H1 (cell line): ENCODE results near the gene EML4. TPM values are rescaled to one million over a fixed set of nuclear protein-coding genes. Genes with fewer than 3 reads are reported as not detected.

Source experiments
- CTCF ChIA-PET: fragments of 300-600 bp; sonication (Branson Sonifier 250); formaldehyde crosslinking; loops from one replicate; lab custom pipeline; 2021; ENCODE audit not compliant: partially characterized antibody; lab: Charles Lee
- POLR2A ChIA-PET: fragments of 300-600 bp; sonication (Branson Sonifier 250); formaldehyde crosslinking; loops from one replicate; lab custom pipeline; 2021; ENCODE audit warnings: inconsistent platforms; ENCODE audit not compliant: partially characterized antibody; lab: Charles Lee
- DNase-seq, 2 experiments: peaks; one replicate each; pipeline versions ENCODE4 v3.0.0 to v3.0.0-alpha.2; 2010 to 2022; ENCODE audit warnings: low spot score in 2 of 2, low read depth in 1 of 2, mixed read lengths in 1 of 2
- FAIRE-seq: peaks from 2 replicates; lab custom pipeline; 2011; peaks lifted over from hg19 to GRCh38; lab: Jason Lieb, UNC
- H2AFZ ChIP-seq: 2 replicates; pipeline ENCODE4 v1.8.1; 2012; ENCODE audit warnings: low read length, inconsistent platforms
- H2AK5ac ChIP-seq: 2 replicates; pipeline ENCODE4 v1.6.1; 2013; ENCODE audit warnings: low read depth, low read length
- H2BK120ac ChIP-seq: replicated peaks from 2 replicates; pipeline ENCODE3; 2013; ENCODE audit warnings: low read depth, low read length, inconsistent platforms
- H2BK12ac ChIP-seq: 2 replicates; pipeline ENCODE4 v1.6.1; 2013; ENCODE audit warnings: low read depth, low read length
- H2BK15ac ChIP-seq: 2 replicates; pipeline ENCODE4 v1.6.1; 2013; ENCODE audit warnings: low read length
- H2BK20ac ChIP-seq: 2 replicates; pipeline ENCODE4 v1.6.1; 2013; ENCODE audit warnings: low read length
- H2BK5ac ChIP-seq: 2 replicates; pipeline ENCODE4 v1.6.1; 2013; ENCODE audit warnings: low read depth, low read length
- H3K14ac ChIP-seq: 2 replicates; pipeline ENCODE4 v1.6.1; 2013; ENCODE audit warnings: inconsistent platforms; ENCODE audit not compliant: insufficient read length
- H3K18ac ChIP-seq: 2 replicates; pipeline ENCODE4 v1.6.1; 2013; ENCODE audit warnings: low read length; ENCODE audit errors: extremely low read depth
- H3K23ac ChIP-seq: 2 replicates; pipeline ENCODE4 v1.6.1; 2013; ENCODE audit warnings: inconsistent platforms; ENCODE audit not compliant: insufficient read length
- H3K23me2 ChIP-seq: 2 replicates; pipeline ENCODE4 v1.6.1; 2013; ENCODE audit warnings: low read depth, low read length
- H3K27ac ChIP-seq: 2 replicates; pipeline ENCODE4 v1.6.1; 2011; ENCODE audit warnings: low read depth, low read length, inconsistent platforms
- H3K27me3 ChIP-seq, 4 experiments: replicated peaks in 1 of 4; 1 replicate in 1 of 4; 2 replicates in 3 of 4; pipeline versions ENCODE4 v1.6.1 to v1.8.1; 2011 to 2013; ENCODE audit warnings: low read length in 3 of 4, mild to moderate bottlenecking in 3 of 4, inconsistent platforms in 2 of 4, mixed read lengths in 2 of 4, moderate library complexity in 1 of 4; ENCODE audit not compliant: control insufficient read depth in 3 of 4, insufficient read depth in 3 of 4; ENCODE audit errors: extremely low read depth in 1 of 4
- H3K36me3 ChIP-seq, 4 experiments: 2 replicates each; pipeline versions ENCODE4 v1.6.1 to v1.8.1; 2011 to 2013; ENCODE audit warnings: mild to moderate bottlenecking in 4 of 4, low read length in 3 of 4, moderate library complexity in 2 of 4, control low read depth in 1 of 4, inconsistent platforms in 1 of 4; ENCODE audit not compliant: insufficient read depth in 4 of 4, control insufficient read depth in 2 of 4
- H3K4ac ChIP-seq: replicated peaks from 2 replicates; pipeline ENCODE3; 2013; ENCODE audit warnings: low read length, low read depth, mixed read lengths, inconsistent platforms; ENCODE audit not compliant: insufficient read length
- H3K4me1 ChIP-seq, 4 experiments: replicated peaks in 1 of 4; 1 replicate in 1 of 4; 2 replicates in 3 of 4; pipeline versions ENCODE4 v1.6.1 to v1.8.1; 2011 to 2013; ENCODE audit warnings: low read length in 3 of 4, inconsistent platforms in 2 of 4, mixed read lengths in 1 of 4; ENCODE audit not compliant: insufficient read depth in 4 of 4, control insufficient read depth in 3 of 4
- H3K4me2 ChIP-seq, 2 experiments: 2 replicates each; pipeline versions ENCODE4 v1.6.1 to v1.8.1; 2011 to 2013; ENCODE audit warnings: low read depth in 2 of 2, low read length in 2 of 2, control low read depth in 1 of 2, inconsistent platforms in 1 of 2, mild to moderate bottlenecking in 1 of 2; ENCODE audit not compliant: insufficient read depth in 1 of 2
- H3K4me3 ChIP-seq, 4 experiments: fragments of 200-600, 300-600 bp in 1 of 4; sonication (generic), shearing (Covaris generic), sonication (Bioruptor Twin) in 1 of 4; 2 replicates each; pipeline versions ENCODE4 v1.5.1 to v1.8.1; 2011 to 2016; ENCODE audit warnings: low read length in 4 of 4, low read depth in 3 of 4, control low read depth in 2 of 4, inconsistent platforms in 2 of 4, mild to moderate bottlenecking in 2 of 4, mixed read lengths in 1 of 4, moderate library complexity in 1 of 4; ENCODE audit not compliant: insufficient read depth in 2 of 4; ENCODE audit errors: extremely low read depth in 1 of 4
- H3K56ac ChIP-seq: replicated peaks from 2 replicates; pipeline ENCODE3; 2013; ENCODE audit warnings: low read depth, mild to moderate bottlenecking, mixed read lengths, low read length, inconsistent platforms; ENCODE audit not compliant: insufficient read length
- H3K79me1 ChIP-seq: 2 replicates; pipeline ENCODE4 v1.6.1; 2013; ENCODE audit warnings: low read depth, low read length, control low read depth
- H3K79me2 ChIP-seq, 2 experiments: 2 replicates each; pipeline versions ENCODE4 v1.6.1 to v1.8.1; 2012 to 2013; ENCODE audit warnings: low read length in 2 of 2, mild to moderate bottlenecking in 2 of 2, inconsistent platforms in 1 of 2; ENCODE audit not compliant: insufficient read depth in 2 of 2, control insufficient read depth in 1 of 2
- H3K9ac ChIP-seq, 4 experiments: replicated peaks in 1 of 4; 1 replicate in 1 of 4; 2 replicates in 3 of 4; pipeline versions ENCODE4 v1.6.1 to v1.8.1; 2011 to 2013; ENCODE audit warnings: low read depth in 3 of 4, low read length in 3 of 4, control low read depth in 2 of 4, mild to moderate bottlenecking in 2 of 4, moderate library complexity in 2 of 4, inconsistent platforms in 1 of 4; ENCODE audit errors: extremely low read depth in 1 of 4
- H3K9me3 ChIP-seq, 2 experiments: 2 replicates each; pipeline versions ENCODE4 v1.6.1 to v1.8.1; 2012 to 2013; ENCODE audit warnings: mild to moderate bottlenecking in 2 of 2, moderate library complexity in 2 of 2, control low read depth in 1 of 2, inconsistent platforms in 1 of 2, low read depth in 1 of 2, low read length in 1 of 2, mixed read lengths in 1 of 2; ENCODE audit not compliant: insufficient read depth in 2 of 2
- H4K20me1 ChIP-seq, 2 experiments: replicated peaks in 1 of 2; 2 replicates each; pipeline versions ENCODE3 to v1.8.1; 2011 to 2013; ENCODE audit warnings: inconsistent platforms in 2 of 2, low read length in 2 of 2, mild to moderate bottlenecking in 1 of 2; ENCODE audit not compliant: insufficient read depth in 2 of 2, control insufficient read depth in 1 of 2
- H4K5ac ChIP-seq: 2 replicates; pipeline ENCODE4 v1.6.1; 2013; ENCODE audit warnings: low read length, low read depth, mixed read lengths, inconsistent platforms; ENCODE audit not compliant: insufficient read length
- H4K8ac ChIP-seq: 2 replicates; pipeline ENCODE4 v1.8.0; 2013; ENCODE audit warnings: mild to moderate bottlenecking, moderate library complexity, low read length, inconsistent platforms; ENCODE audit not compliant: insufficient read depth; ENCODE audit errors: extremely low read depth
- H4K91ac ChIP-seq: replicated peaks from 2 replicates; pipeline ENCODE3; 2013; ENCODE audit warnings: low read length, mixed read lengths, inconsistent platforms; ENCODE audit not compliant: insufficient read length
- CBX5 ChIP-seq: fragments of 300-800, 300-1000 bp; sonication (generic); IDR thresholded peaks from 2 replicates; pipeline ENCODE4 v1.7.1; 2016; ENCODE audit warnings: antibody characterized with exemption, low read length, low read depth
- GTF2F1 ChIP-seq: IDR thresholded peaks from 2 replicates; pipeline ENCODE4 v1.6.1; 2012; ENCODE audit warnings: low read depth, low read length, improper control_type of control experiment, borderline replicate concordance
- NRF1 ChIP-seq: IDR thresholded peaks from 2 replicates; pipeline ENCODE4 v1.6.1; 2011; ENCODE audit warnings: mild to moderate bottlenecking, low read depth, low read length, improper control_type of control experiment
- PHF8 ChIP-seq: fragments of 200-600 bp; sonication (generic); conservative IDR thresholded peaks from 2 replicates; pipeline ENCODE4 v1.7.1; 2012; ENCODE audit warnings: low read depth, mild to moderate bottlenecking, inconsistent platforms, low read length, moderate library complexity
- RBBP5 ChIP-seq: IDR thresholded peaks from 2 replicates; pipeline ENCODE4 v1.7.1; 2012; ENCODE audit warnings: low read depth, mild to moderate bottlenecking, inconsistent platforms, low read length, moderate library complexity, borderline replicate concordance
- RXRA ChIP-seq: IDR thresholded peaks from 2 replicates; pipeline ENCODE4 v1.6.1; 2011; ENCODE audit warnings: low read depth, mild to moderate bottlenecking, low read length, moderate library complexity; ENCODE audit not compliant: insufficient read depth
- polyA plus RNA-seq, 7 experiments: library from polyadenylated mRNA; depleted of rRNA in 3 of 7; stranded (reverse) in 5 of 7; unstranded in 2 of 7; fragments of >200 nt in 5 of 7; fragments of 200-250 nt in 2 of 7; gene quantifications; 1 replicate in 5 of 7; 2 replicates in 1 of 7; 4 replicates in 1 of 7; pipeline versions ENCODE4 v1.2.1 to v1.2.3, GENCODE V29; 2011 to 2013; ENCODE audit warnings: missing spikeins in 2 of 7, mixed read lengths in 2 of 7
- total RNA-seq: library from RNA; stranded (reverse); fragmentation: NEBNext Ultra II Directional; extraction: Animal tissue kit (Norgen Biotek cat#: 25700); gene quantifications from 2 replicates; pipeline ENCODE4 v1.2.1, GENCODE V29; 2021

Gene EML4
- total and polyA plus RNA-seq, 2 of the 8 experiments (the other 6 are each of a cell fraction or from before 2014, with no cell fraction given): 50.1 to 104 TPM

DNA sequence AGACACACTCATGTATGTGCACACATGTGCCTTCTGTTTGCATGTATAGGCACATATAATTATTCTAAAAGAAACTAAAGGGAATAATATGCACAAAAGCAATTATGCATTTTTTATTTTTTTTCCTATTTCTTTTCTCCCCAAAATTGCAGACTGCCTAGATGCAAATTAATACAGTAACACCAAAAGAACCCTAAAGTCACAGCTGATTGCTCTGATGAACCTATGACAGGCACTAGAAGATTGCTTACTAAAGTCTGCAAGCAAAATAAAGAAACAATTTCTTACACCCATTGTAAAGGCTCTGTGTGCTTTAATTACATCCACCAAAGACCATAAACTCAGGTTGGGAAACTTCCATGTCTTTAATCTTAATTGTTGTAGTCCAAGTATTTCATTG, 7.7 kb upstream of the EML4 start:
- H3K79me1 ChIP-seq: no peaks in the 10 kb centered on the region
- H3K36me3 ChIP-seq: no peaks in the 10 kb centered on the region
- no peaks in the 10 kb centered on the region for H3K27me3 ChIP-seq
- peaks cover 0 to 5% (median 2%) of the 10 kb centered on the region in 4 experiments; a peak in 2 of 7 replicates for H3K4me1 ChIP-seq
- no peak overlapping the region for H3K4me3 ChIP-seq
- no peaks in the 10 kb centered on the region for H4K20me1 ChIP-seq
- TF ChIP-seq RBBP5 (no peak), GTF2F1 (no peak), PHF8 (no peak), RXRA (no peak), CBX5 (no peak), NRF1 (no peak)
- H3K79me2 ChIP-seq: no peaks in the 10 kb centered on the region
- H2BK12ac ChIP-seq: no peak overlapping the region
- no peak overlapping the region for H4K8ac ChIP-seq
- ChIA-PET CTCF (interaction anchor here (0.9 kb wide), 1 partner anchor 72 kb away, joined by 3 read pairs; no protein-coding TSS in a partner anchor), POLR2A (no interaction called here)
- H3K14ac ChIP-seq: no peak overlapping the region
- H4K91ac ChIP-seq: no peak overlapping the region
- H3K9ac ChIP-seq: no peak overlapping the region
- no peak overlapping the region for H2AK5ac ChIP-seq
- no peak overlapping the region for H2BK120ac ChIP-seq
- no peaks in the 10 kb centered on the region for H3K9me3 ChIP-seq
- no peak overlapping the region for H3K4me2 ChIP-seq
- no peak overlapping the region for H3K4ac ChIP-seq
- FAIRE-seq (no peak), DNase-seq (no peak)
- H3K27ac ChIP-seq: no peak overlapping the region
- H2BK5ac ChIP-seq: no peak overlapping the region
- no peak overlapping the region for H2BK20ac ChIP-seq
- H4K5ac ChIP-seq: no peak overlapping the region
- H2AFZ ChIP-seq: no peak overlapping the region
- peaks cover 2% of the 10 kb centered on the region; the same call in 1 of the 2 replicates for H3K23me2 ChIP-seq
- H2BK15ac ChIP-seq: no peak overlapping the region
- H3K23ac ChIP-seq: no peak overlapping the region
- H3K56ac ChIP-seq: no peak overlapping the region
- H3K18ac ChIP-seq: no peak overlapping the region
